Neutrophil (primary cell): ENCODE measurements around the gene STRN4.

Experiments
- H3K27ac ChIP-seq: fragments of 200-600 bp; sonication (generic); 2 replicates; pipeline ENCODE4 v1.5.1; 2016; ENCODE audit warnings: mild to moderate bottlenecking, moderate library complexity
- H3K27me3 ChIP-seq: fragments of 200-600 bp; sonication (generic); 2 replicates; pipeline ENCODE4 v1.6.0; 2016; ENCODE audit warnings: mild to moderate bottlenecking
- H3K36me3 ChIP-seq: fragments of 200-600 bp; sonication (generic); 2 replicates; pipeline ENCODE4 v1.5.1; 2017
- H3K4me1 ChIP-seq, 2 experiments: fragments of 200-600 bp in 1 of 2; sonication (generic) in 1 of 2; 1 replicate in 1 of 2; 2 replicates in 1 of 2; pipeline versions ENCODE4 v1.5.1 to v1.6.1; 2013 to 2016; ENCODE audit warnings: low read depth in 1 of 2, low read length in 1 of 2, mild to moderate bottlenecking in 1 of 2, moderate library complexity in 1 of 2; ENCODE audit not compliant: control insufficient read depth in 1 of 2, insufficient read depth in 1 of 2
- H3K4me3 ChIP-seq, 2 experiments: fragments of 200-600 bp in 1 of 2; sonication (generic) in 1 of 2; 1 replicate in 1 of 2; 2 replicates in 1 of 2; pipeline ENCODE4 v1.5.1; 2013 to 2016; ENCODE audit warnings: low read depth in 1 of 2, low read length in 1 of 2, mild to moderate bottlenecking in 1 of 2, moderate library complexity in 1 of 2
- H3K9me3 ChIP-seq: fragments of 200-600 bp; sonication (generic); 2 replicates; pipeline ENCODE4 v1.5.1; 2016
- CTCF ChIP-seq: fragments of 200-600 bp; sonication (generic); IDR thresholded peaks from 2 replicates; pipeline ENCODE4 v1.5.1; 2016; ENCODE audit warnings: antibody characterized with exemption

The STRN4 gene

DNA sequence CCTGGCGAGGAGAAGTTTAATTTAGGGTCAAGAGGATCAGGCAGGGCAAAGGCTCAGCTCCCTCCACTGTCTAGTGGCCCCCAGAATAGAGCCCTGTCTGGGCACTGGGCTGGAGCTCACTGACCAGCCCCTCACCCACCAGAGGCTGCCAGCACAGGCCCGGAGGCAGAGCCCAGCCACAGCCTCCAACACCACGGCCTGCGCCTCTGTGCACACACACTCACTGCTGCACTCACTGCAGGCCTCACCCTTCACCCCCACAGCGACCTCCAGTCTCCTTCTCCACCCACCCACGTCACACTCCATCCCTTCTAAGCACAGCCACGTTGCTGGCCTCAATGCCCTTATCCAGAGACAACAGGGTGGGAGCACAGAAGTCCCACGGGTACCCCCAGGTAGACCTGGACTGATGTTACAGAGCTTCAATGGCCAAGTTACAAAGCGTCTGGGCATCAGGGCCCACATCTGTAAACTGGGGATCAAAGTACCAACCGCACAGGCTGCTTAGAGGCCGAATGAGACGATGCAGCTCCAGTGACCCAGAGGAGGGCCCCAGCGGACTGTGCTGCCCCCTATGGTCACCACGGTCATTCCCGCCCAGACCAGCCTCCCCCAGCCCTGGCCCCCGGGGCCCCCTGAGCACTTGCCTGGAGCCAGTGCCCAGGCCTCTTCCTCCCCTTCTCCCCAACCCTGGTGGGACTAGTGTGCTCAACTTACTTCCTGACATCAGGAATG, 24.8 kb downstream of the STRN4 start:
- Histone ChIP-seq H3K27ac (no peak overlapping the region), H3K4me3 (no peak overlapping the region), H3K4me1 (peaks cover 40 to 42% of the 10 kb centered on the region in 2 experiments), H3K36me3 (peaks cover 78% of the 10 kb centered on the region), H3K9me3 (no peaks in the 10 kb centered on the region), H3K27me3 (no peaks in the 10 kb centered on the region)
- TF ChIP-seq CTCF, result no peak

DNA sequence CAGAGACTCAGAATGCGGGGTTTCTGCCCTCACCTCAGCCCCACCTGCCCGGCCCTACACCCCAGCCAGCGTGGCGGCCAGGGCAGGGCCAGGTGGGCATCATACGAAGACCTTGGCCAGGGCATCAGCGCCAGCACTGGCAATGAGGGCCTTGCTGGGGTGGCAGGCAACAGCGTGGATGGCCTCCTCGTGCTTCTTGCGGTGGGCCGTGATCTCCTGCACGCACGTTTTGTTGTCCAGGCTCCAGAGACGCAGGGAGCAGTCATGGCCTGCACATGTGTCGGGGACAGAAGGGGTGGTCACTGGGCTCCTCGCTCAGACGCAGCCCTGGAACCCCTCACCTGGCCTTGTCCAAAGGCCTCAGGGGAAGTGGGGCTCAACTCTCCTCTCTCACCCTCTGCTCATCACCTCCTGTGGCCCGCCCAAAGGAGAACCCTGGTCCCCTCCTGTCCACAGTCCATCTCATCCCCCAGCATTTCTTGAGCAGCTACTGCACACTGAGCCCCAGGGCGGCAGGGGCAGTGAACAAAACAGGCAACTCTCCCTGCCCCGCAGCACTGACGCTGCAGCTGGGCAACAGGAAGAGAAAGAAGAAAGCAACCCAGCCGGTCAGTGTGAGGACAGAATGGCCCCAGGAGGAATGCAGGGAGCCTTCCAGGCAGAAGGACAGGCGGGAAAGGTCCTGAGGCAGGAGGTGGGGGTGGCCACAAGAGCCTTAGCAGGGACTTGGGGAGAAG, 25.6 kb downstream of the STRN4 start:
- Histone ChIP-seq H3K36me3 (peaks cover 70% of the 10 kb centered on the region), H3K9me3 (no peaks in the 10 kb centered on the region), H3K4me3 (no peak overlapping the region), H3K4me1 (peaks cover 43 to 45% of the 10 kb centered on the region in 2 experiments), H3K27ac (no peak overlapping the region), H3K27me3 (no peaks in the 10 kb centered on the region)
- no peak for TF ChIP-seq CTCF

DNA sequence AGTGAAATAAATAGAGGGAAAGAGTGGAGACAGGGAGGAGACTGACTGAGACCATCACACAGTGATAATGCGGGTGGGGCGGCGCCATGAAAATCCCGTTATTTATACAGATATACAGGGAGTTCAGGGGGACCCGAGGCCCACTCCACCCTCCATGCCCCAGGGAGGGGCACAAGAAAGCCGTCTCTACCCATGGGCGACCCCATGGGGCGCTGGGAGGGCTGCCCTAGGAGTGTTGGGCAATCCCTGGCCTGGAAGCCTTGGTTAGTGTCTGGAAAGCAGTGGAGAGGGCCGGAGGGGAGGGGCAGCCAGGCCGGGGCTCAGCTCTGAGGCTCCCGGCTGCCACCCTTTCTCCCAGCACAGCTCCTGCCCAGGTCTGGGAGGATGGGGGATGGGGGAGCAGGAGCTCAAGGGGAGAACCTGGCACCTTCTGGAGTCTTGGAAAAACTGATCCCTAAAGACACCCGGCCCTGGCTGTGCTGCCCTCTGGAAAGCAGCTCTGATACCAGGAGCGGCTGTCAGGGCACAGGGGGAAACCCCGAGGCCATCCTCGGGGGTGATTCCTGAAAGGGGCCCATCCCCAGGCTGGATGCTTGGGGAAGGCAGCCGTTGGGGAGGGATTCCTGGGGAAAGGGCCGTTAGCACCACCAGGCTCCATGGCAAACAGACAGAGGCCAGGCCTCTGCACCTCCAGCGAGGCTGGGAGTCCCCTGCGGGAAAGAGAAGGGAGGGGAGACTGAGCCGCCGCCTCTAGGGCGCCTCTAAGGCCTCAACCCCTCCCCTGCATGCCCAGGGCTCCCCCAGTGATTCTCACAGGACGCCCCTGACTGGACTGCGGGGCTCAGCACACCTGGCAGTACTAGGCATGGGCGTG, 26.4 kb downstream of the STRN4 start:
- Histone ChIP-seq H3K9me3 (no peaks in the 10 kb centered on the region), H3K27ac (peak overlapping the region; percentile 92), H3K36me3 (peaks cover 62% of the 10 kb centered on the region), H3K4me1 (peaks cover 51 to 53% of the 10 kb centered on the region in 2 experiments), H3K27me3 (no peaks in the 10 kb centered on the region), H3K4me3 (no peak overlapping the region)
- no peak for TF ChIP-seq CTCF

DNA sequence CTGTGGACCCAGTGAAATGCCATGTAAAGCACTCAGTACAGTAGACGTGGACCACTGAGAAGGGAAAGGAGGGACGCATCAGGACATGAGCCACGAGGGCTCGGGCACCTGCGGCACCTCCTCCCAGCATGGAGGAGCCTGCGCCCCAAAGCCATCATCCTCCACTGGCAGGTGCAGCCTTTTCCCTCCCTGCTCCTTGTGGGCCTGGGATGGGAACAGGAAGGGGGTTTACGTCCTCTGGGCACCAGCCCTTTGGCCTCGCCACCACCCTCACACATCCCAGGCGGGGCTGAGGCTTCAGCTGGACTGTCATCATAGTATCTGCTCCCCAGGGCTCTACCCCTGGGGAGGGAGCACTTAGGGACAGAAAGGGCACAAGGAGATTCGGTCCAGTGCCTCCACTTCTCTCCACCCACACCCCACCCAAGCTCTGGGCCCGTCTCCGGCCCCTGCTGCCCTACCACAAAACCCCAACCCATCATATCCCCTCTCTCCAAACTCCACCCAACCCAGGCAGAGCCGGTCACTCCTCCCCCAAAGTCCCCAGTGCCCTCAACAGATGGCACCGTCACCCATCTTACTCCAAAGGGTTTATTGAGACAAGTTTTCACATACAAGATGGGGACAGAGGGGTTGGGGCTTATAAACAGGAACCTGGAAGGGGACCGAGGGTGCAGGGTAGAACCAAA, 27.2 kb downstream of the STRN4 start:
- peak overlapping the region; percentile 94 to 95 for H3K4me3 ChIP-seq
- H3K27ac ChIP-seq, result peak overlapping the region; percentile 92
- no peak for TF ChIP-seq CTCF
- H3K27me3 ChIP-seq, result no peaks in the 10 kb centered on the region
- no peaks in the 10 kb centered on the region for H3K9me3 ChIP-seq
- peaks cover 57 to 58% of the 10 kb centered on the region in 2 experiments for H3K4me1 ChIP-seq
- H3K36me3 ChIP-seq, result peaks cover 54% of the 10 kb centered on the region
